ENCODE results near the gene AGTR1.

AGTR1 gene

GRCh38 chr3:148714521-148714920, 16.8 kb downstream of the AGTR1 start:
- H3K4me3 ChIP-seq (ENCODE audit: low read depth, low read length): no peak overlapping the region
- TF ChIP-seq POLR2A (IDR thresholded peaks at IDR 0.05; ENCODE audit: extremely low read depth, insufficient read length) (no peak), CTCF (IDR thresholded peaks at IDR 0.05; ENCODE audit: low read depth, low read length) (no peak), MYC (IDR thresholded peaks at IDR 0.05; ENCODE audit: low read depth, low read length) (no peak), MAX (IDR thresholded peaks at IDR 0.05; ENCODE audit: low read depth, low read length) (no peak)
- no peak for DNase-seq (ENCODE audit: low read depth)

- DNase-seq (ENCODE audit: low read depth): no peak
- TF ChIP-seq MAX (IDR thresholded peaks at IDR 0.05; ENCODE audit: low read depth, low read length) (no peak), POLR2A (IDR thresholded peaks at IDR 0.05; ENCODE audit: extremely low read depth, insufficient read length) (no peak), MYC (IDR thresholded peaks at IDR 0.05; ENCODE audit: low read depth, low read length) (no peak), CTCF (IDR thresholded peaks at IDR 0.05; ENCODE audit: low read depth, low read length) (no peak)
- H3K4me3 ChIP-seq (ENCODE audit: low read depth, low read length): no peak overlapping the region
These were observed 19.0 kb downstream of the AGTR1 start for GRCh38 chr3:148716657-148717056.

GRCh38 chr3:148717885-148718561, 20.3 kb downstream of the AGTR1 start:
- no peak overlapping the region for H3K4me3 ChIP-seq (ENCODE audit: low read depth, low read length)
- no peak for DNase-seq (ENCODE audit: low read depth)
- TF ChIP-seq POLR2A (IDR thresholded peaks at IDR 0.05; ENCODE audit: extremely low read depth, insufficient read length) (no peak), MAX (IDR thresholded peaks at IDR 0.05; ENCODE audit: low read depth, low read length) (no peak), MYC (IDR thresholded peaks at IDR 0.05; ENCODE audit: low read depth, low read length) (no peak), CTCF (IDR thresholded peaks at IDR 0.05; ENCODE audit: low read depth, low read length) (no peak)

GRCh38 chr3:148718982-148719862, 21.5 kb downstream of the AGTR1 start:
- peak; percentile 15 for DNase-seq (ENCODE audit: low read depth)
- TF ChIP-seq CTCF (IDR thresholded peaks at IDR 0.05; ENCODE audit: low read depth, low read length) (peak; percentile 30), MYC (IDR thresholded peaks at IDR 0.05; ENCODE audit: low read depth, low read length) (no peak)
- no peak overlapping the region for H3K4me3 ChIP-seq (ENCODE audit: low read depth, low read length)

GRCh38 chr3:148720873-148721272, 23.2 kb downstream of the AGTR1 start:
- DNase-seq (ENCODE audit: low read depth): no peak
- no peak for TF ChIP-seq MAX (IDR thresholded peaks at IDR 0.05; ENCODE audit: low read depth, low read length)
- no peak for TF ChIP-seq MYC (IDR thresholded peaks at IDR 0.05; ENCODE audit: low read depth, low read length)
- no peak for TF ChIP-seq POLR2A (IDR thresholded peaks at IDR 0.05; ENCODE audit: extremely low read depth, insufficient read length)
- TF ChIP-seq CTCF (IDR thresholded peaks at IDR 0.05; ENCODE audit: low read depth, low read length): no peak
- H3K4me3 ChIP-seq (ENCODE audit: low read depth, low read length): no peak overlapping the region
